SK-N-SH (cell line): Measurements from ENCODE around the gene PRPF6. TPM values are rescaled to one million over a fixed set of nuclear protein-coding genes. Genes with fewer than 3 reads are reported as not detected.

Experiments used
- CTCF ChIA-PET: fragments of 300-600, 350-600 bp; formaldehyde crosslinking; extraction: SDS; loops from one replicate; lab custom pipeline; 2021; lab: Yijun Ruan, JAX
- POLR2A ChIA-PET: fragments of 350-600 bp; sonication (Branson Sonifier 250); formaldehyde crosslinking; extraction: SDS; loops from one replicate; lab custom pipeline; 2020; ENCODE audit warnings: antibody characterized with exemption, inconsistent platforms; lab: Yijun Ruan, JAX
- DNase-seq: peaks from one replicate; pipeline ENCODE4 v3.0.0; 2012
- H2AFZ ChIP-seq: fragments of 200-600 bp; sonication (generic); 2 replicates; pipeline ENCODE4 v1.8.1; 2016; ENCODE audit warnings: antibody characterized with exemption, mild to moderate bottlenecking, low read depth
- H3F3A ChIP-seq: fragments of 200-600 bp; sonication (generic); replicated peaks from 2 replicates; pipeline ENCODE3; 2016; ENCODE audit warnings: antibody characterized with exemption, mild to moderate bottlenecking; ENCODE audit not compliant: insufficient read depth
- H3K27ac ChIP-seq, 2 experiments: fragments of 200-500 bp in 1 of 2; fragments of 200-600 bp in 1 of 2; sonication (Bioruptor generic) in 1 of 2; sonication (generic), shearing (Covaris generic) in 1 of 2; 2 replicates each; pipeline versions ENCODE4 v1.5.1 to v1.6.1; 2014 to 2016; ENCODE audit warnings: low read depth in 2 of 2, inconsistent platforms in 1 of 2, low read length in 1 of 2, mild to moderate bottlenecking in 1 of 2, mixed read lengths in 1 of 2
- H3K27me3 ChIP-seq: fragments of 200-600 bp; sonication (generic), shearing (Covaris generic); 2 replicates; pipeline ENCODE4 v1.6.1; 2016; ENCODE audit warnings: mixed run types; ENCODE audit not compliant: insufficient read depth
- H3K36me3 ChIP-seq, 2 experiments: fragments of 200-500 bp in 1 of 2; fragments of 200-600 bp in 1 of 2; sonication (Bioruptor generic) in 1 of 2; sonication (generic) in 1 of 2; replicated peaks in 1 of 2; 2 replicates each; pipeline versions ENCODE3 to v1.5.1; 2014 to 2016; ENCODE audit warnings: low read length in 1 of 2, mild to moderate bottlenecking in 1 of 2; ENCODE audit not compliant: insufficient read depth in 2 of 2, control insufficient read depth in 1 of 2
- H3K4me1 ChIP-seq, 2 experiments: fragments of 200-500 bp in 1 of 2; fragments of 200-600 bp in 1 of 2; sonication (Bioruptor generic) in 1 of 2; sonication (generic), shearing (Covaris generic) in 1 of 2; 2 replicates each; pipeline versions ENCODE4 v1.5.1 to v1.6.1; 2014 to 2016; ENCODE audit warnings: low read depth in 1 of 2, low read length in 1 of 2, mixed run types in 1 of 2; ENCODE audit not compliant: insufficient read depth in 2 of 2, control insufficient read depth in 1 of 2
- H3K4me2 ChIP-seq: fragments of 200-600 bp; sonication (generic), shearing (Covaris generic); 2 replicates; pipeline ENCODE4 v1.6.1; 2017; ENCODE audit warnings: mixed run types
- H3K4me3 ChIP-seq, 2 experiments: fragments of 200-500 bp in 1 of 2; fragments of 200-600 bp in 1 of 2; sonication (Bioruptor generic) in 1 of 2; sonication (generic), shearing (Covaris generic) in 1 of 2; 2 replicates each; pipeline versions ENCODE4 v1.5.1 to v1.8.1; 2014 to 2016; ENCODE audit warnings: low read depth in 2 of 2, inconsistent platforms in 1 of 2, low read length in 1 of 2, mild to moderate bottlenecking in 1 of 2, mixed read lengths in 1 of 2, moderate library complexity in 1 of 2
- H3K79me2 ChIP-seq: fragments of 200-600 bp; sonication (generic); 2 replicates; pipeline ENCODE4 v1.8.1; 2017; ENCODE audit warnings: mild to moderate bottlenecking; ENCODE audit not compliant: insufficient read depth
- H3K9ac ChIP-seq: fragments of 200-600 bp; sonication (generic); 2 replicates; pipeline ENCODE4 v1.6.1; 2017; ENCODE audit warnings: mixed run types
- H3K9me2 ChIP-seq: fragments of 200-600 bp; sonication (generic); 2 replicates; pipeline ENCODE4 v1.6.1; 2017; ENCODE audit warnings: mixed run types
- H3K9me3 ChIP-seq: fragments of 200-600 bp; sonication (generic); 2 replicates; pipeline ENCODE4 v1.6.1; 2017; ENCODE audit warnings: mixed run types, mild to moderate bottlenecking, moderate library complexity
- H4K20me1 ChIP-seq: fragments of 200-600 bp; sonication (generic); 2 replicates; pipeline ENCODE4 v1.6.1; 2017; ENCODE audit warnings: mild to moderate bottlenecking, mixed run types; ENCODE audit not compliant: insufficient read depth
- CHD2 ChIP-seq: fragments of 150-350 bp; IDR thresholded peaks from 2 replicates; pipeline ENCODE4 v1.6.1; 2018; ENCODE audit warnings: low read length; ENCODE audit not compliant: partially characterized antibody
- ELF1 ChIP-seq: IDR thresholded peaks from 2 replicates; pipeline ENCODE4 v1.4.0; 2012
- EZH2phosphoT487 ChIP-seq: fragments of 200-600 bp; sonication (generic); IDR thresholded peaks from 2 replicates; pipeline ENCODE4 v1.6.1; 2017; ENCODE audit warnings: low read depth, mixed run types, mild to moderate bottlenecking, antibody characterized with exemption, moderate library complexity, borderline replicate concordance
- FOXJ3 ChIP-seq: sonication (generic); formaldehyde crosslinking; IDR thresholded peaks from 2 replicates; pipeline ENCODE4 v1.5.1; 2020; ENCODE audit warnings: mild to moderate bottlenecking, missing genetic modification reagents
- FOXM1 ChIP-seq: IDR thresholded peaks from 2 replicates; pipeline ENCODE4 v1.4.0; 2012; ENCODE audit warnings: low read depth, mild to moderate bottlenecking
- GABPA ChIP-seq: IDR thresholded peaks from 2 replicates; pipeline ENCODE4 v1.4.0; 2012; ENCODE audit warnings: low read depth, mild to moderate bottlenecking
- GATA2 ChIP-seq: sonication (generic); formaldehyde crosslinking; IDR thresholded peaks from 2 replicates; pipeline ENCODE4 v1.5.0; 2020; ENCODE audit warnings: mild to moderate bottlenecking, missing genetic modification reagents
- MAX ChIP-seq: IDR thresholded peaks from 2 replicates; pipeline ENCODE4 v1.4.0; 2012; ENCODE audit warnings: low read depth
- NRF1 ChIP-seq: IDR thresholded peaks from 2 replicates; pipeline ENCODE4 v1.6.1; 2012; ENCODE audit warnings: low read depth, mild to moderate bottlenecking, low read length
- PBX3 ChIP-seq: IDR thresholded peaks from 2 replicates; pipeline ENCODE4; 2012
- RAD21 ChIP-seq: IDR thresholded peaks from 2 replicates; pipeline ENCODE4 v1.6.1; 2012; ENCODE audit warnings: mild to moderate bottlenecking, low read length
- RCOR1 ChIP-seq: fragments of 150-350 bp; IDR thresholded peaks from 2 replicates; pipeline ENCODE4 v1.6.1; 2017; ENCODE audit warnings: antibody characterized with exemption, low read length
- RFX5 ChIP-seq: IDR thresholded peaks from 2 replicates; pipeline ENCODE4 v1.6.1; 2012; ENCODE audit warnings: mild to moderate bottlenecking, improper control_type of control experiment, low read length
- SMC3 ChIP-seq: IDR thresholded peaks from 2 replicates; pipeline ENCODE4 v1.6.1; 2012; ENCODE audit warnings: low read depth, low read length, improper control_type of control experiment
- TCF12 ChIP-seq: IDR thresholded peaks from 2 replicates; pipeline ENCODE4 v1.4.0; 2012
- TEAD4 ChIP-seq: IDR thresholded peaks from 2 replicates; pipeline ENCODE4 v1.4.0; 2012; ENCODE audit warnings: mild to moderate bottlenecking, borderline replicate concordance; ENCODE audit not compliant: insufficient read depth
- USF2 ChIP-seq: fragments of 150-350 bp; IDR thresholded peaks from 2 replicates; pipeline ENCODE4 v1.6.1; 2017; ENCODE audit warnings: antibody characterized with exemption, low read length, low read depth, borderline replicate concordance
- WGBS: methylation state at CpG from one replicate; pipeline ENCODE4 v1.1.6; 2017; ENCODE audit warnings: low lambda C conversion rate; 5-methylcytosine and 5-hydroxymethylcytosine counted together
- polyA plus RNA-seq, 3 experiments: library from polyadenylated mRNA; depleted of rRNA; stranded (reverse); fragments of >200 nt; gene quantifications; 2 replicates each; pipeline ENCODE4 v1.2.3, GENCODE V29; 2012
- TF ChIP-seq, protein P1 (sequence below): IDR thresholded peaks from 2 replicates; pipeline ENCODE4 v1.4.0; 2012; ENCODE audit warnings: low read depth, borderline replicate concordance

PRPF6 gene
- polyA plus RNA-seq, 1 of the 3 experiments (the other 2 are of a cell fraction) = 59.1 TPM

DNA sequence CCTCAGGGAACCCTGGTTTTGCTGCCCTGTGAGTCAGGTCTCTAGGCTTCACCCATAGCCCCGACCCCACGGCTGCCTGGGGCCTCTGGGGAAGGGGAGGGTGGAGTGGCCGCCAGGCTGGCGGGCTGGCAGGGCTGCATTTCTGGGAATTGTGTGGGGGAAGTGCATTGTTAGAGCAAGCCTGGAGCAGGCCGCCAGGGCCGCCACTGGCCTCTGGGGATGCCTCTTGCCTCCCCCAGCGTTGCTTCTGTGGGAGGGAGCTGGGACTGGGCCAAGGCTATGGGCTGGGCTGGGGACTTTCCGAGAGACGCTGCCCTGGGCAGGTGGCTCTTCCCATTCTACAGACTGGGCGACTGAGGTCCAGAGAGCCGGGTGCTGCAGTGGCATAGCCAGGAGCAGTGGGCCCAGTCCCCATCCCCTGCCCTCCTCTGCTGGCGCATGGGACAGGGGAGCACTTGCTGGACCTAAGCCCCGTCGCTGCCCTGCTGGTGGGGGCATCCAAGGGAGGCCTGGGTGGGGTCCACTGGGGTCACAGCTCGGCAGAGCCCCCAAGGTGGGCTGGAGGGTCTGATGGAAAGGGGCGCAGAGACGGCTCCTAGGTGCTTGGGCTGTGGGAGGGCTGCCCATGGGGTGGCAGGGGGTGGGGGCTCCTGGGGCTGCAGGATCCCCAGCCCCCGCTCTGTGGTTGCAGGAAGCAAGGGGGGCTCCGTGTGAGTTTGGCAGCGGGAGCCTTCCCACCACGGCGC lies 75.1 kb downstream of the PRPF6 start (continued):
- TF ChIP-seq TEAD4 (no peak), RAD21 (no peak), GABPA (no peak), MAX (no peak), RCOR1 (no peak)

GRCh38 chr20:64056639-64056888 lies 75.6 kb downstream of the PRPF6 start:
- no peak overlapping the region for H3K4me2 ChIP-seq
- no peaks in the 10 kb centered on the region for H3K36me3 ChIP-seq
- H3K79me2 ChIP-seq = no peaks in the 10 kb centered on the region
- no peak overlapping the region for H2AFZ ChIP-seq
- no peaks in the 10 kb centered on the region for H3F3A ChIP-seq
- H3K4me1 ChIP-seq = peaks cover 0 to 10% of the 10 kb centered on the region in 2 experiments; a peak in 1 of 4 replicates
- no peaks in the 10 kb centered on the region for H3K9me2 ChIP-seq
- TF ChIP-seq PBX3 (no peak), NRF1 (no peak), ELF1 (no peak)
- no peak for DNase-seq
- CTCF ChIA-PET = no interaction called here
- WGBS = 100% methylated on average over 3 of the region's 7 CpGs
- no peaks in the 10 kb centered on the region for H3K9me3 ChIP-seq
- no peaks in the 10 kb centered on the region for H4K20me1 ChIP-seq
- H3K9ac ChIP-seq = no peak overlapping the region
- H3K4me3 ChIP-seq = no peak overlapping the region
- H3K27ac ChIP-seq = no peak overlapping the region
- POLR2A ChIA-PET = interaction anchor here (1.4 kb wide), 1 partner anchor 22 kb away, joined by 3 read pairs; the partner anchor contains the start of gene RGS19
- no peaks in the 10 kb centered on the region for H3K27me3 ChIP-seq

DNA sequence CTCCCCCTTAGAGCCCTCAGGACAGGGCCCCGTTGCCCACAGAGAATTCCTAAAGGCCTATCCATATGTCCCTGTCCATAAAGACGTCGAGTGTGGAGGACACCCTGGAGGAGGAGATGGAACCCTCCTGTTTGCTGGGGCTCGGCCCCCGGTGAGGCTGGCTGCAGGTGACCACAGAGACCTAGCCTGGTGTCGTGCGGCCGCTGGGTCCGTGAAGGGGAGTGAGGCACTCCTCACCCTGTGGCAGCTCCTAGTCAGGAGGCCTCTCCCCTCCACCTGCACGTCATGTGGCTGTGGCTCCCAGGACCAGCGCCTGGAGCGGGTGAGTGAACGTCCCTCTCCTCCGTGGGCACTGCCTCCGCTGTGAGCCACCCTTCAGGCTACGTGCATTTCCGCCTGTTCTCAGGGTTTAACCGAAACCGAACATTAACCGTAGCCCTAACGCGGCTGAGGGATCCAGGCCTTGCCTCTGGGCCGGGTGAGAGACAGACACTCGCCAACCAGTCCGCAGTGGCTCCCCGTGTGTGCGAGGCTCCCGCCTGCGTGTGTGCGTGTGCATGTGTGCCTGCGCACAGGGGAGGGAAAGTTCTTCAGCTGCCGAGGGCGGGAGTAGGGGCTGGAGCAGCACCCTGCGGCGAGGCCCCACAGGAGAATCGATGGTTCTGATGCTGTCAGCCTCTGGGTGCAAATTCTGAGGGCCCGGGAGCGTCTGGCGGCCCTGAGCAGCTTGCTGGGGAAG lies 76.1 kb downstream of the PRPF6 start:
- H3K36me3 ChIP-seq = no peaks in the 10 kb centered on the region
- H3F3A ChIP-seq = no peaks in the 10 kb centered on the region
- no peaks in the 10 kb centered on the region for H3K9me2 ChIP-seq
- H3K27me3 ChIP-seq = no peaks in the 10 kb centered on the region
- H3K79me2 ChIP-seq = no peaks in the 10 kb centered on the region
- H3K9ac ChIP-seq = no peak overlapping the region
- H3K4me3 ChIP-seq = no peak overlapping the region
- peaks cover 0 to 10% of the 10 kb centered on the region in 2 experiments; a peak in 1 of 4 replicates for H3K4me1 ChIP-seq
- no peak overlapping the region for H3K27ac ChIP-seq
- no peak for TF ChIP-seq RAD21
- no peak for TF ChIP-seq GATA2 (CRISPR knock-in tag)
- no peak for TF ChIP-seq EZH2phosphoT487
- TF ChIP-seq SMC3 = no peak
- no peak for TF ChIP-seq GABPA
- no peak for TF ChIP-seq USF2
- TF ChIP-seq TCF12 = no peak
- TF ChIP-seq, protein P1, sequence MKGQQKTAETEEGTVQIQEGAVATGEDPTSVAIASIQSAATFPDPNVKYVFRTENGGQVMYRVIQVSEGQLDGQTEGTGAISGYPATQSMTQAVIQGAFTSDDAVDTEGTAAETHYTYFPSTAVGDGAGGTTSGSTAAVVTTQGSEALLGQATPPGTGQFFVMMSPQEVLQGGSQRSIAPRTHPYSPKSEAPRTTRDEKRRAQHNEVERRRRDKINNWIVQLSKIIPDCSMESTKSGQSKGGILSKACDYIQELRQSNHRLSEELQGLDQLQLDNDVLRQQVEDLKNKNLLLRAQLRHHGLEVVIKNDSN = no peak
- TF ChIP-seq TEAD4 = no peak
- TF ChIP-seq FOXJ3 (CRISPR knock-in tag) = no peak
- no peak for TF ChIP-seq RFX5
- no peak for TF ChIP-seq NRF1
- TF ChIP-seq FOXM1 = no peak
- TF ChIP-seq CHD2 = no peak
- no peak for TF ChIP-seq MAX
- TF ChIP-seq, all 33 proteins: peak for 0
- H3K4me2 ChIP-seq = no peak overlapping the region
- ChIA-PET POLR2A (interaction anchor here (0.8 kb wide), 1 partner anchor 76 kb away, joined by 3 read pairs; the partner anchor contains the start of gene PRPF6), CTCF (interaction anchor here (0.6 to 4.6 kb wide), 21 partner anchors 8 to 182 kb away, joined by 3 to 61 read pairs (median 3); partner anchors contain the start of genes LKAAEAR1, OPRL1, PRPF6 and RGS19)
- DNase-seq = no peak
- H4K20me1 ChIP-seq = no peaks in the 10 kb centered on the region
- no peak overlapping the region for H2AFZ ChIP-seq
- no peaks in the 10 kb centered on the region for H3K9me3 ChIP-seq
- 92% methylated on average over 23 of the region's 39 CpGs for WGBS
